22Rv1 (cell line): ENCODE measurements around the gene IBTK.

Source experiments
- CTCF ChIP-seq: fragments of 450-650 bp; IDR thresholded peaks from 2 replicates; pipeline ENCODE4 v1.5.1; 2017; ENCODE audit warnings: mild to moderate bottlenecking
- ZFX ChIP-seq: fragments of 450-650 bp; IDR thresholded peaks from 2 replicates; pipeline ENCODE4 v1.6.1; 2017; ENCODE audit warnings: antibody characterized with exemption, borderline replicate concordance

GRCh38 chr6:82144007-82144851, 103.3 kb downstream of the IBTK start:
- TF ChIP-seq CTCF (no peak), ZFX (no peak)
